DND-41 (cell line): Measurements from ENCODE around the gene PDGFRB.

Experiments used
- CTCF ChIP-seq: IDR thresholded peaks from 2 replicates; pipeline ENCODE4 v1.5.1; 2012; ENCODE audit warnings: borderline replicate concordance, low read length, moderate library complexity, mild to moderate bottlenecking; ENCODE audit not compliant: poor library complexity, severe bottlenecking; ENCODE audit errors: extremely low read depth
- EZH2 ChIP-seq: IDR thresholded peaks from 3 replicates; pipeline ENCODE4 v1.6.1; 2012; ENCODE audit warnings: borderline replicate concordance, low read depth, mild to moderate bottlenecking, moderate library complexity, low read length, inconsistent platforms; ENCODE audit not compliant: severe bottlenecking

GRCh38 chr5:150104550-150104870 lies 51.1 kb downstream of the PDGFRB start:
- TF ChIP-seq CTCF (no peak), EZH2 (no peak)
